ENCODE data around the gene RELT.

The RELT gene, protein sequence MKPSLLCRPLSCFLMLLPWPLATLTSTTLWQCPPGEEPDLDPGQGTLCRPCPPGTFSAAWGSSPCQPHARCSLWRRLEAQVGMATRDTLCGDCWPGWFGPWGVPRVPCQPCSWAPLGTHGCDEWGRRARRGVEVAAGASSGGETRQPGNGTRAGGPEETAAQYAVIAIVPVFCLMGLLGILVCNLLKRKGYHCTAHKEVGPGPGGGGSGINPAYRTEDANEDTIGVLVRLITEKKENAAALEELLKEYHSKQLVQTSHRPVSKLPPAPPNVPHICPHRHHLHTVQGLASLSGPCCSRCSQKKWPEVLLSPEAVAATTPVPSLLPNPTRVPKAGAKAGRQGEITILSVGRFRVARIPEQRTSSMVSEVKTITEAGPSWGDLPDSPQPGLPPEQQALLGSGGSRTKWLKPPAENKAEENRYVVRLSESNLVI

DNA sequence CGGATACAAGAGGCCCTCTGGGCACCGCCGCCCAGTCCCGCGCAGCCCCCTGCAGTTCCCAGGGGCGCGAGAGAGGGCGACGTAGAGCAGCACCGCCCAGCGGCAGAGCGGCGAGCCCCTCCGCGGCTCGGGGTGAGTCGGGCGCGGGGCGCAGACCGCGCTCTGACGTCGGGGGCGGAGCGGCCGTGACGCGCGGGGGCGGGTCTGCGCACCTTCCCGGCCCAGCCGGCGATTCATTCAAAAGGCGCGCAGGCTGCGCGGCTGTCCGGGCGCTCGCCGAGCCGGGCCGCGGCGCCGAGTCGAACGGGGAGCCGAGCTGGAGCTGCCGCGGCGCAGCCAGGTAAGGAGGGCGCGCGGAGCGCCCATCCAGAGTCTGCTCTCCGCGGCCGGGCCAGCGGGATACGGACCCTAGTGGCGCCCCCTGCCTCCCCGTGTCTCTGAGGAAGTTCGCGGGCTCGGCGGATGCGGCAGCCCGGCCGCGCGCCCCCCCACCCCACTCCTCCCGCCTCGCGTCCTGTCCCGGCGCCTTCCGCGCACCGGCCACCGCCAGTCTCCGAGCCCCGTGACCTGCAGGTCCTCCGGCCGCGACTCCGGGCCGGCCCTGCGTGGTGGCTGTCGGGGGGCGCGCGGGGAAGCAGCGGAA is at the start of gene RELT:
Gene RELT (plus strand): TSS at position 240 of the 643 bp plus-strand sequence. CDS start 12,738 bp downstream, outside the sequence.
- peak; percentile 81 for DNase-seq

DNA sequence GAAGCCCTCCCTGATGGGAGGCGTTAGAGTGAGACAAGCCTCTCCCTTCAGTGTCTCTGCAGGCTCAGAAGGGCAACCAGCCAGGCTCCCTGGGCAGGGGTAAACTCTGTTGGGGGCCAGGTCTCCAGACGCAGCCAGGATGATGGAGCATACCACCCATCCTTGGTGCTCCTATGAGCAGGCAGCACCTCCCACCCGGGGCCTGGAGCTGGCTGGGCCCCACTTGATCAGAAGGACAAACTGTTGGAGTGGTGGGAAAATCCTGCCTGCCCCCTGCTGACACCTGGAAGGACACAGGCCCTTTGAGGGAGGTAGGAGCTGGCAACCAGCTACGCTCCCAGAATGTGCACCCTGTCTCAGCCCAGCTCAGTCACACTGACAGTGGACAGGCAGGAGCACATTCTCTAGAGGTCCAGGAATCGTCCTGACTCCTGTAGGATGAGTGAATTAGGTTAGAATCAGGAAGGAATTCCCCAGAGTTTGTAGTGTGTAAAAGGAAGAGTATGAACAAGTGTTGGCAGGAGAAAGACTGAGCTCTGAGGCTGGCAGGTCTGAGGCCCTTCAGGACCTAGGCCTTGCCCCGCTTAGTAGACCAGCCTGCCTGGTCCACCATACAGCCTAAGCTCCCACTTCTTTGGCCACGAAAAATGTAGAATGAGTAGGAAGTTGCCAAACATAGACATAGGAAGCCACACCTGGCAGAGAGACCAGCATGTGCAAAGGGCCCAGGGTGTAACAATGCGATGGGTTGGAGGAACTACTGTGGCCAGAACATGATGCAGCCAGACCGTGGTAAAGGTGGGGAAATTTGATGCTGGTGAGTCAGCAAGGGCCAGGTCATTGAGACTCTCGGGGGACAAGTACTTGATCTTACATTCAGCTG is 49.0 kb upstream of the RELT start:
- peak; percentile 34 for DNase-seq

DNA sequence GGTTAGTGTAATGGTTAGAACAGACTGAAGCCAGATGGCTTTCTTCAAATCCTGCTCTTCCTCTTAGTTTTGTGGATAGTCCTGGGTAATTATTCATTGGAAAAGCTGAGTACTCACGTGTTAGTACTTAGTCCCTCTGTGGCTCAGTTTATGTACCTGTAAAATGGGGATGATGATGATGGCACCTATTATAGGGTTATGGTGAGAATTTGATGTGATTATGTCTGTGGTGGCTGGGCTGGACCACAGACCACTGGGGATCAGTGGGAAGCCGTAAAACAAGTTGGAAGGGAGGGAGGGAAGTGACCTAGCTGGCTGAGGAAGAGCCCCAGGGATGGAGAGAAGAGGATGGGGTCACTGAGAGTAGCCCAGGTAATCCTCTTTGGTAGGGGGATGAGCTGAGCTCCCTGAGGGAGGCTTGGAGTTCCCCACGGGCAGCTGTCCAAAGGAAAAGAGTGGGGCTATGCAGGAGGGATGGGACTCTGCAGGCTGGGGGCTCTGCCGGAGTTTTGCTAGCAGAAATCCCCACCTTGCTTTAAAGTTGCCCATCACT is 48.3 kb upstream of the RELT start:
- DNase-seq = no peak

DNA sequence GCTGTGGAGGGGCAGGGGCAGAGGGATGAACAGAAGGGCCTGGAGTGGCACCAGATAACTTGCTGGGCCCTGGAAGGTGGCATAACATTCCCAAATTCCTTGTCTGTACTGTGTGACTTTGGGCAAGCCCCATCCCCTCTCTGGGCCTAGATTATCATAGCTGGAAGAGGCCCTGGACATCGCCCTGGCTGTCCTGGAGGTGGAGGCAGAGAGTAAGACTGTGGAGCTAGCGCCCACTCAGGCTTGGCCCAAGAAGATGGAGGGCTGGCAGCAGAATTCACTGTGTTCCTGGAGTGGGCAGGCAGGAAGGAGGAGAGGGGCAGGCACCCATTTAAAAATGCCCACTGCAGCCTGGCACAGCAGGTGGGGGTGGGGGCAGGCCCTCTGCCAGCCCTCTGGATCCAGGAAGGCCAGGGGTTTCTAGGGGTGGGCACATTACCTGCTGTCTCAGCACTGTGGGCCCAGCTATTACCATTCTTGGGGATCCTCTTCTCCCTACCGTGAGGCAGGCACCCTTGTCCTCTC is 45.6 kb upstream of the RELT start:
- no peak for DNase-seq

DNA sequence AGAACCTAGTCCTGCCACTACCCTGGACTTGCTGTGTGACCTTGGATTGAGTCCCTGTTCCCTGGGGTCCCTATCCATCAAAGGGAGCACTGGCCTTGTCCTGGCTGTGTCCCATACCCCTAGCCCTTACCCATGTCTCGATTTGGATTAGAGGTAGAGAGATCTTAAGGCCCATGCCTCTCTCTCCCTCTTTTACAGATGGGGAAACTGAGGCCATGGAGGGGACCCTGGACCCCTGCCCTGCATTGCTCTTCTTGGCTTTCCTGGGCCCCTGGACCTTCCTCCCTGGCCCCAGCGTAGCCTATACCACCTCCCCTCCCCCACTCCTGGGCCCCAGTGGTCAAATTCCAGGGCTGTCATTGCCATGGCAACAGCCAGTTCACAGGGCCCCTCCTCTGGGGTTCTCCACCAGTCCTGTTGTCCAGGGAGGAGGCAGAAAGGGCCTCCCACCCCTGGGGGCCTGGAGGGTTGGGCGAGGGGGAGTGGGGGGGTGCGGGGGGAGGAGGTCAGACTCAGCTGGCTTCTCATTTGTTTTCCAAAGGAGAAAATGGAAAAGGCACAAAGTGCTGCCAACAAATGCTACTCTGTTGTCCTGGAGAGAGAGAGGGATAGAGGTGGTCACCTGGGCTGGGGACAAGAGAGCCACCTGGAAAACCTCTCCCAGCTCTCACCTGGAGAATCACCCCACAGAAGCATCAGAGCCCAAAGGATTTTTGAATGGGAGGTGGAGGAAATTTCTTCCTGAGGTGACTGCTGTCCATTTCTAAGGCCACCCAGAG is 44.9 kb upstream of the RELT start:
- no peak for DNase-seq

DNA sequence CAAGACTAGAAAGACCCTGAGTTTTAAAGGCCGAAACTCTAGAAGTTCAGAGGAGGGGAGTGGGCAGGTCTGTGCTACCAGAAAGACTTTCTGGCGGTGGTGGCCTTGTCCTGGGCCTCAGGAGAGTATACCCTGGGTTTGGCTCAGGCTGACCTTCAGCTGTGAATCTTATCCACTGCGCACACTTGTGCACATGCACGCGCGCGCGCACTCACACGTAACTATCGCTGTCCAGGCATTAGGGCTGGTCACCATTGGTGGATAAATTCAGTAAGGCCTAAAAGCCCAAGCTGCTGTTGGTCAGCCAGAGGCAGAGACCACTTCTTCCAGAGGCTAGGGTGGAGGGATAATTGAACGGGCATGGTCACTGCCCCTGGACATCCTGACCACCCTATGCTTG is 43.0 kb upstream of the RELT start:
- no peak for DNase-seq

DNA sequence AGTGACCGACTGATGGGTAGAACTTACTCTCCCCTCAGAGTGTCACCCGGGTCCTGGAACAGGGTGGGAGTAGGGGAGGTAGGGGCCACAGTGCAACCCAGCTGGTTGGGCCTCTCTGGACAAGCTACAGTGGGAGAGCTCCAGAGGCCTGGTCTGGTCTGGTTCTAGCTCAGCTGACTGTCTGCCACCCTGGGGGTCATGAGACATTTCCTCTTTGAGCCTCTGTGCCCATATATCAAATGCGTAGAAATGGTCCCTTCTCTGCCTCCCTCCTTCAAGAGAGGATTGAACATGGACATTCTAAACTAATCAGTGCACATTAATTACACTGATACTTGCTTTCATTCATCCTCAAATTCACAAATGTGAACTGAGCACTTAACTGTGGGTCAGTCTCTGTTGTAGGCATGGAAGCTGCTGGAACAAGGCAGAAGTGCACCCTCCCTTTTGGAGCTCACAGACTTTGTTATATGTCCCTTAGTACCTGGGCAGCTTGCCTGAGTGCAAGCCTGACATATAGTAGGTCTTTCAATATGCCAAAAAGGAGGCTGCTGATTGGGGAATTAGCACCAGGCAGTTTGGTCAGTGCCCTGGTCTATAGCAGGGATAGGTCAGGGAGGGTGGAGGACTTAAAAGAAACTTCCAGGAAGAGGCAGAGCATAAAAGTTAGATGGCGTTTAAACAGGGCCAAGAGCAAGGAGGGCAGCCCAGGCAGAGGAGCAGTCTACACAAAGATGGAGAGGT is 42.4 kb upstream of the RELT start:
- no peak for DNase-seq

DNA sequence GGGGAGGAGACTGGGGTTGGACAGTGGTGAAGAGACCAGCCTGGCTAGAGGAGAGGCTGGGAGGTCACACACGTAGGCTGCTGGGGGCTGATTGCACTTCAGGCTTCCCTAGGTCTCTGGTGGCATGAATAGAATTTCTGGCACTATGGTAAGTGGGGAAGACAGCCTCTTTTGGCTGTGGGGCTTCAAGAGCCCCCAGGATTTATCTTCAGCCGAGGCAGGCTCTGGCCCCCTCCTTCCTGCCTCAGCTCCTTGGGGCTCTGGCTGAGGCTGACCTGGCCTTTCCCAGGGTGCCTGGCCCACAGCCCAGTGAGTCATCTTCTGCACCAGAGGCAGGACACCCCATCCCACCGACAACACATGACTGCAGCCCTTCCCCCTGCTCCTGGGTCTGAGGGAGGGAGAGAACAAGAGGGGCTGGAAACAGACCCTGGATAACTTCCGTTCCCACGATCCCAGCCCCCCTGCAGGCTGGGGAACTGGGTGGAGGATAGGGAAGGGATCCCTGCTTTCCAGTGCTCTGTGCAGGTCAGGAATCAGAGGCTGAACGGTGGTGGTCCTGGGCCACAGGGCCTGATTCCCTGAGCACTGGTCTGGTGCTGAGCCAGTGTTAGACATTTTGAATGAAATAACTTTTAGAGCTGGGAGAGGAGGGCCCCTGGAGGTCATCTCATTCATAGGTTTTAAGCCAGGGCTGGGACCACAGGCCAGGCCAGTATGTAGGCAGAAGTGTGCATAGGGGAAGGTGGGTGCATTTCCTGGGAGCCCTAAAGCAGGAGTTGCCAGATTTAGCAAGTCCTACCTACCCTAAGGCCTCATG is 41.6 kb upstream of the RELT start:
- DNase-seq = no peak

DNA sequence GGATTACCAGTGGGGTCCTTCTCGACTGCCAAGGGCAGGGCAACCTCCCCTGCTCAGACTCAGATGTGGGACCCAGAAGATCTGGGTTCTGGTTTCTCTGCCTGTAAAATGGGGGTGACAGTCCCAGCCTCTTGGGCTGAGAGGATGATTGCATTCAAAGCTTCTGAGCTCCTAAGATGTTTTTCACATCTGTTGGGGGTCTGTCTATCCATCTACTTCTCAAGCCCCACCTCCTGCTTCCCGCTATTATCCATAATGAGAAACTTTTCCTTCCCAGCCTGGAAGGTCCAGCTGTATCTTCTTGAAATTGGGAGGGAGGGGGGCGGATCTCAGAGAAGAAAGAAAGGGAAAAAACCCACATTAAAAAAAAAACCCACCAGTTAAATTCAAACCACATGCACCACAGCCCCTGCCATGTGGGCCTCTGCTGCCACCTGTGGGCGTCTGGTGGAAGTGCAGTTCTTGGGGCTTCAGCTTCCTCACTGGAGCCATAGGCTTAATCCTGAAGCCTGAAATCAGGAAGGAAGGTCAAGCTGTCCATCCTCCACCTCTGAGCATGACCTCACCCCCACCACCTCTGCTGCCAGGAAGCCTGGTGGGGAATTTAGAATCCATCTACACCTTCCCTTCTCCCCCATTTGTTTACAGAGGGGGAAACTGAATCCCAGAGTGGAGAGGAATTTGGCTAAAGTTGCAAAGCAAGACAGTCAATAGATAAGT is 40.8 kb upstream of the RELT start:
- peak; percentile 86 for DNase-seq

DNA sequence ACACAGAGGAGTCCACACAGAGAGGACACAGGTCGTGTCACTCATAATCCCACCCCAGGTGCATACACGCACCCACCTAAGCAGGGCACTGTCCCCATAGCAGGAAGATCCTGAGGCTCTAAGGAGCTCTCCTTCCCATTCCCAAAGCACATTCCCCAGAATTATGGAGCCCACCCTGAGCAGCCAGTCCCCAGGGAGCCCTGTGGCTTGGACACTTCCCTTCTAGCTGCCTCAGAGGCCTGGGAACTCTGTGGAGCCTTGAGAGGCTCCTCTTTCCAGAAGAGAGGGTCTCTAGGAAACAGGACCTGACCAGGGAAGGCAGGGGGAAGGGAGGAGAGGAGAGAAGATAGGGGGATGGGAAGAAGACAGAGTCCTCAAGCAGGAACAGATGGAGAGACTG is 38.4 kb upstream of the RELT start:
- no peak for DNase-seq

DNA sequence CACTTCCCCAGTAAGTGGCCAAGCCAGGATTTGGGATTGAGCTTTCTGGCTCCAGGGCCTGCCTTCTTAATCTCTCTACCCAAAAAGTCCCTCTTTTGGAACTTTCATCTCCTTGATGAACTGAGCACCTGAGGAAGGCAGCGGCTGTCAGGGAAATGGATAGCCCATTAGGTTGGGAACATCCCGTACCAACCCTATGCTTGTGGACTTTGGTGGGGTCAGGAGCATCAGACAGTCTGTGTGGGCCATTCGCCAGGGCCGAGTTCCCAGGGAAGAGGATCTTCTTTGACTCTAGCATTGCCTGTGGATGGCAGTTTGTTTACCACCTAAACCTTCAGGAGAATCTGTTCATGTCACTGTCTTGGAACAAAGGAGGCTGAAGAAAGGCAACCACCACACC is 37.9 kb upstream of the RELT start:
- no peak for DNase-seq

DNA sequence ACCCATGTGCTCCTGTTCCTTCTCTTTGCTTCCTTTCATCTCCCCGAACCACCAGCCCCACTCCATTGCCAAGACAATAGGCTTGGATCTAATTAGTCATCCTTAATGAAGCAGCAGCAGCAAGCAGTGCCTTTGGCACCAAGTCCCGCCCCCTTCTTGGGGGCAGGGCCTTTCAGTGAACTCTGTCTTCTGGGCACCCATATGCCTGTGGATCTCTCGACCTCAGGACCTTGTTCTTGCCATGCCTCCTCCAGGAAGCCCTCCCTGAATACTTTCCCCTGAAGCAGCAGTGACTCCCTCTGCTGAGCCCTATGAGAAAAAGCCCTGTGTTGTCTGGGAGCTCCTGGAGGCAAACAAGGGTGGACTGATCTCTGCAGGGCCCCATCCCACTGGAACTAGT is 36.0 kb upstream of the RELT start:
- DNase-seq = no peak

DNA sequence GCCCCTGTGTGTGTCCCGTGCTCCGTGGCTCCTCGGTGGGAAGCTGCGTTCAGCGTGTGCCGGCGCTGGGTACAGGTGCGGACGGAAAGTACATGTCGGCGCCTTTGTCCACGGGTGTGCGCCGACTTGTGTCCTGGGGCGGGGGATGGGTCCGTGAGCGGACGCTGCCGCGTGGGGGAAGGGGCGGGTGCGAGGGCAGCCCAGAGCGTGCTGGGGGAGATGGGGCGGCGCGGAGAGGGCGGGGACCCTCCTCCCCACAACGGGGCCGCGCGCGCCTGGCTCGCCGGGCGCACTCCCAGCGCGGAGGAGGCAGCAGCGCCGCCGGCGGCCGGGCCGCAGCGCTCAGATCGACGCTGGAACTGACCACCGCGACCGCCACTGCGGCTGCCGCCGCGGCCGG is 33.6 kb upstream of the RELT start:
- DNase-seq = peak; percentile 30

DNA sequence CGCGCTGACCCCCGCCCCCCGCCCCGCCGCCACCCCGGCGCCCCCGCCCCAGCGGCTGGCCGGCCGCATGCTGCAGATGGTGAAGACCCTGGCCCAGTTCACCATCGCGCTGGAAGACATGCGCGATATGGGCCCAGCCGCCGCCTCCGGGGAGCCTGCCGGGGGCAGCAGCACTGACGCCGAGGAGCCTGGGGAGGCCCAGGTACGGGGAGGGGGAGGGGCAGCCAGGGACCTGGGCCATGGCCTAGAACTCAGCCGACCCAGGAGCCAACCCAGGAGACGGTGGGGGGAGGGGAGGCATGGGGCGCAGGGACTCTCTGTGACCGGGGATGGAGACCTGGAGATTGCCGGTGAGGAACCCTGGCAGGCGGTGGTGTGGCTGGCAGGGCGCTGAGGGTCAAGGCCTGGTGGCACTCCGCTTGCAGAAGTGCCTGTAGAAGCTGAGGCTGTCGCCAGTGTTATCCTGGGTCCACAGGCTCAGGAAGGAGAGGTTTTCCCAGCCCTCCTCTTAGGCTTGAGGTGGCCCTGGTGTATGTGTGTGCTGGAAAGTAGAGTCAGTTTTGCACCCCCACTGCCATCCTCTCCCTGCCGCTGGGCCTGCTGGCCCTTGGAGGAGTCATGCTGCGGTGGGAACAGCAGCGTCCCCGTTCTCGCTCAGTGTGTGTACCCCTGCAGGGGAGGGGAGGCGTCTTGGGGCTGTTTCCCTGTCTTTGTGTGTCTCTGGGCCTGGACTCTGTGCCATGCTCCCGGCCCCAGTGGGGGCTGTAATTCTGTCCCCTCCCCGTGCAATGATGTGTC is 32.9 kb upstream of the RELT start:
- DNase-seq = no peak

DNA sequence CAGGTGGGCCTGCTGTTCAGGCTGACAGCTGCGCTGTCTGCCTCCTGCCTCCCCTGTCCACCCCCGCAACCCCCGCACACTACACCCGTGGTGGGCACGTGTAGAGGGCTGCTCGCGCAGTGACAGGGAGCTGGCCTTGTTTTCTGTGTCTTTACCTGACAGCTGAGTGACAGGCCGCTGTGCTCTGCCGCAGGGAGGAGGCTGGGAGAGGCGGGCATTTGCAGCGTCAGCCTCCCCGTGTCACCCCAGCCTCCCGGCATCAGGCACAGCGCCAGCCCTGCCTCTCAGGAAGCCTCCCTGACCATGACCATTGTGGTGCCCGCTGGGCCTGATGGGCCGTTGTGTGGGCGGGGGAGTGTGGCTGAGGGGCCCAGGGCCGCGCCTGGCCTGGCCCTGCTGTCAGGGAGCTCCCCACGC is 32.0 kb upstream of the RELT start:
- no peak for DNase-seq

DNA sequence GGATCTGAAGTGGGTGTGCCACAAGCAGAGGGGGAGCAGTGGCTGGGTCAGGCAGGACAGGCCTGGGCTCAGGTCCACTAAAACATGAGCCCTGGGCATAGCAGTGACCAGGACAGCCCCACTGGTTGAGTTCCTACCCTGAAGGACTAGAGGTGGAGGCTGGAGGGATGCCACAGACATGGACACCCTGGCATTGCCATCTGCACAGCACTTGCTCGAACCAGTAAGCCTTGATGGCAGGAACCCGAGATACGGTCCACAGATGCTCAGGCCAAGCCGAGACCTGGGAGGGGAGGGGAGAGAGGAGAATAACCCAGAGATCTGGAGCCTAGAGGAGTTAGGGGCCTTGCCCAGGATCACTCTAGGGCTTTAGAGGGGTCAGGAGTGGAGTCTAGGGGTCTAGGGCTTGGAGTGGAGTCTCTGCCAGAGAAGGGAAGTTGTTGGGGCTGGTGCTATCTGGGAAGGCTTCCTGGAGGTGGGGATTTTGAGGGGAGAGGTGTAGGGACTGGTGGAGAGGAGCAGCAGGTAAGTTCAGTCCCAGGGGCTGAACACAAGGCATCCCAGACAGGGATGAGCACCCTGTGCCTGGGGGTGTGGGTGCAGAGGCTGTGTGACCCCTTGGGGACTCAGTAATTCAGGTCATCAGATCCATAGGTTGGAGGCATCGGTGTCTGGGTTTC is 30.6 kb upstream of the RELT start:
- no peak for DNase-seq

DNA sequence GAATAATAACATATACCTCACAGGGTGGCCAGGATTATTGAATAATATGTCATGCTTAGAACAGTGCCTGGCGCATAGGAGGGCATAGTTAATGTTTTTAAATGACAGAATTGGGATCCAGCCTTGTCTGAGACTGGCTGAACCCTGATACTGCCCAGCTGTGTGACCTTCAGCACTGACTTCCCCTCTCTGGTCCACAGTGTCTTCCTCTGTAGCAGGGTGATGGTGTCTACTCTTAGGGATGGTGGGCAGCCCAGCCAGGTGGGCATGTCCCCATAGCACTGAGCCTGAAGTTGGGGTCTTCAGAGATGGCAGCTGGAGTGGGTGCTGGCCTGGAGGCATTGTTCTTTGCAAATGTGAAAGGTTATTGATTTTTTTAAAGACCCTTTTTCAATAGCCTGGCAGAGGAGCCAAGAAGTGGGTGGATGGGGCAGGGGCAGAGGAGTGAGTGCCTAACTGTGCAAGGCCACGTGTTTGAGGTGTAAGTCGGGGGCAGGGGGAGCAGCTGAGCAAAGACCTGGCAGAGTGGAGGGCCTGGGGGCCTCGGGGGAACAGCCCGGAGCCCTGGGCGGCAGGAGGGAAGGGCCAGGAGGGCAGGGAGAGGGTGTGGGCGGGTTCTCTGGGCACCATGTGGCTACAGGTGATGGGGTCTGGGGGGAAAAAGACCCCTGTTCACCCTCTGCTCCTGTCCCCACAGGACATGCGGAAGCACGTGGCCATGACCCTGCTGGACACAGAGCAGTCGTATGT is 29.8 kb upstream of the RELT start:
- DNase-seq = no peak

DNA sequence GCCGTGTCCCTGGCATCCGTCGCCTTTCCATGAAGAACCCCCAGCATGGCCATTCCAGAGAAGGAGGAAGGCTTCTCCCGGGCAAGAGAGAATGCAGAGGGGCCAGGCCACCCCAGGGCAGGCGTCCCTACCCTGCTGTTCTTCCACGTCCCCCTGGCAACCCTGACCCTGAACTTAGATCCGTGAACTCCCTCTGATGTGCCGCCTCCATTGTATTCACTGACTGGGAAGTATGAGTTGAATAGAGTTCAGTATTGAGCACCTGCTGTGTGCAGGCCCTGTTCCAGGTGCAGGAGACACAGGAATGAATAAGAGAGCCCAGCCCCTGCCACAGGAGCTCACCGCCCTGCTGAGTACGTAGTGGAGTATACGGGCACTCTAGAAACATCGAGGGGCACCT is 29.1 kb upstream of the RELT start:
- DNase-seq = no peak
